Neural progenitor cell (in vitro differentiated cells): ENCODE data around the gene PRIMPOL. TPM values are rescaled to one million over a fixed set of nuclear protein-coding genes. Genes with fewer than 3 reads are reported as not detected.

Source experiments
- DNase-seq: peaks from one replicate; pipeline ENCODE4 v3.0.0-alpha.2; 2016; ENCODE audit warnings: low spot score
- H2AFZ ChIP-seq: fragments of 200-600 bp; sonication (generic); replicated peaks from 2 replicates; pipeline ENCODE4 v1.6.1; 2016; ENCODE audit warnings: antibody characterized with exemption
- H3F3A ChIP-seq: fragments of 200-600 bp; sonication (generic); 2 replicates; pipeline ENCODE4 v1.6.1; 2016; ENCODE audit warnings: antibody characterized with exemption, low read depth
- H3K27ac ChIP-seq: fragments of 200-600 bp; sonication (generic); 2 replicates; pipeline ENCODE4 v1.5.1; 2016; ENCODE audit warnings: mild to moderate bottlenecking
- H3K27me3 ChIP-seq: fragments of 200-600 bp; sonication (generic); 2 replicates; pipeline ENCODE4 v1.6.1; 2016; ENCODE audit warnings: mild to moderate bottlenecking, moderate library complexity
- H3K36me3 ChIP-seq: fragments of 200-600 bp; sonication (generic); 2 replicates; pipeline ENCODE4 v1.5.1; 2016
- H3K4me1 ChIP-seq: fragments of 200-600 bp; sonication (generic); 2 replicates; pipeline ENCODE4 v1.6.1; 2016; ENCODE audit warnings: mixed run types
- H3K4me2 ChIP-seq: fragments of 200-600 bp; sonication (generic); 2 replicates; pipeline ENCODE4 v1.6.1; 2016
- H3K4me3 ChIP-seq: fragments of 200-600 bp; sonication (generic); 2 replicates; pipeline ENCODE4 v1.5.1; 2016
- H3K79me2 ChIP-seq: fragments of 200-600 bp; sonication (generic); 2 replicates; pipeline ENCODE4 v1.6.1; 2016; ENCODE audit warnings: low read depth
- H3K9ac ChIP-seq: fragments of 200-600 bp; sonication (generic); 2 replicates; pipeline ENCODE4 v1.6.1; 2016
- H3K9me3 ChIP-seq: fragments of 200-600 bp; sonication (generic); 2 replicates; pipeline ENCODE4 v1.5.1; 2016; ENCODE audit warnings: low read depth
- H4K20me1 ChIP-seq: fragments of 200-600 bp; sonication (generic); 2 replicates; pipeline ENCODE4 v1.6.1; 2016; ENCODE audit warnings: low read depth
- H3K27ac Mint-ChIP-seq: 3 replicates; pipeline ENCODE4 v1.8.0; 2021; ENCODE audit warnings: mixed read lengths
- H3K27me3 Mint-ChIP-seq: 2 replicates; pipeline ENCODE4 v1.8.0; 2022; ENCODE audit warnings: low read depth, mild to moderate bottlenecking, inconsistent platforms, moderate library complexity, mixed read lengths; ENCODE audit not compliant: insufficient read depth
- H3K36me3 Mint-ChIP-seq: 3 replicates; pipeline ENCODE4 v1.8.0; 2021; ENCODE audit warnings: mixed read lengths
- H3K4me1 Mint-ChIP-seq: 3 replicates; pipeline ENCODE4 v1.8.0; 2021; ENCODE audit warnings: mixed read lengths
- H3K4me3 Mint-ChIP-seq: 3 replicates; pipeline ENCODE4 v1.8.0; 2021; ENCODE audit warnings: mild to moderate bottlenecking, moderate library complexity, mixed read lengths
- H3K9me3 Mint-ChIP-seq: 3 replicates; pipeline ENCODE4 v1.8.0; 2020; ENCODE audit warnings: mixed read lengths
- CTCF ChIP-seq: fragments of 200-600 bp; sonication (generic); IDR thresholded peaks from 2 replicates; pipeline ENCODE4 v1.5.1; 2017; ENCODE audit warnings: antibody characterized with exemption, mild to moderate bottlenecking
- EZH2 ChIP-seq: fragments of 200-600 bp; sonication (generic); IDR thresholded peaks from 2 replicates; pipeline ENCODE4 v1.6.1; 2017; ENCODE audit warnings: antibody characterized with exemption, mild to moderate bottlenecking, moderate library complexity
- EZH2phosphoT487 ChIP-seq: fragments of 200-600 bp; sonication (generic); IDR thresholded peaks from 2 replicates; pipeline ENCODE4 v1.6.1; 2017; ENCODE audit warnings: antibody characterized with exemption
- total RNA-seq: library from RNA; depleted of rRNA; stranded (reverse); fragments of >200 nt; gene quantifications from 2 replicates; pipeline ENCODE4 v1.2.3, GENCODE V29; 2015; ENCODE audit warnings: low replicate concordance

Gene PRIMPOL
- total RNA-seq, 1 donor from 2014 or later: 46.6 TPM

GRCh38 chr4:184743650-184744049, 94.1 kb downstream of the PRIMPOL start:
- no peak overlapping the region for H3K27ac Mint-ChIP-seq
- TF ChIP-seq EZH2phosphoT487 (no peak), CTCF (no peak), EZH2 (no peak)
- Histone ChIP-seq H3K9me3 (no peaks in the 10 kb centered on the region), H3K27me3 (peaks cover 10% of the 10 kb centered on the region), H2AFZ (no peak overlapping the region), H4K20me1 (no peaks in the 10 kb centered on the region), H3K27ac (no peak overlapping the region), H3K9ac (no peak overlapping the region), H3F3A (no peaks in the 10 kb centered on the region), H3K36me3 (no peaks in the 10 kb centered on the region), H3K4me2 (no peak overlapping the region), H3K4me1 (no peaks in the 10 kb centered on the region), H3K4me3 (no peak overlapping the region), H3K79me2 (no peaks in the 10 kb centered on the region)
- peaks cover 5% of the 10 kb centered on the region for H3K9me3 Mint-ChIP-seq
- DNase-seq: no peak
- H3K27me3 Mint-ChIP-seq: peaks cover 15% of the 10 kb centered on the region
- no peak overlapping the region for H3K4me3 Mint-ChIP-seq
- peaks cover 1% of the 10 kb centered on the region for H3K36me3 Mint-ChIP-seq
- peaks cover 24% of the 10 kb centered on the region for H3K4me1 Mint-ChIP-seq

- Histone ChIP-seq H3K4me3 (no peak overlapping the region), H3F3A (no peaks in the 10 kb centered on the region), H3K27me3 (peaks cover 10% of the 10 kb centered on the region), H3K36me3 (no peaks in the 10 kb centered on the region), H3K4me2 (no peak overlapping the region), H3K9me3 (no peaks in the 10 kb centered on the region), H3K4me1 (no peaks in the 10 kb centered on the region), H3K9ac (no peak overlapping the region), H3K79me2 (no peaks in the 10 kb centered on the region), H2AFZ (no peak overlapping the region), H3K27ac (no peak overlapping the region), H4K20me1 (no peaks in the 10 kb centered on the region)
- Mint-ChIP-seq H3K4me3 (no peak overlapping the region), H3K4me1 (peaks cover 27% of the 10 kb centered on the region), H3K27ac (no peak overlapping the region), H3K27me3 (peaks cover 15% of the 10 kb centered on the region), H3K36me3 (peaks cover 1% of the 10 kb centered on the region), H3K9me3 (peaks cover 5% of the 10 kb centered on the region)
- no peak for DNase-seq
- TF ChIP-seq CTCF: no peak
- no peak for TF ChIP-seq EZH2phosphoT487
- TF ChIP-seq EZH2: no peak
Observed at GRCh38 chr4:184744236-184744635, 94.7 kb downstream of the PRIMPOL start.

Other genes with a start within 250 kb of the PRIMPOL start
- 12.7 and 16.1 TPM in 2 replicates for gene IRF2, start 175.2 kb upstream of the PRIMPOL start, total RNA-seq
- 46.1 and 69.8 TPM in 2 replicates for gene CASP3, start 291 bp upstream of the PRIMPOL start, total RNA-seq
- gene CENPU, start 84.4 kb downstream of the PRIMPOL start, total RNA-seq: 154 and 229 TPM in 2 replicates
- 0.06 and 5.1 TPM in 2 replicates for gene ACSL1, start 176.2 kb downstream of the PRIMPOL start, total RNA-seq